DND-41 (cell line): ENCODE data around the gene ZBTB3.

Experiments
- ATAC-seq: fragments of 200-7000 bp; cut with Tn5 transposase; 3 replicates; pipeline ENCODE4 v1.9.1; 2021; ENCODE audit warnings: low read depth; ENCODE audit not compliant: insufficient read depth
- DNase-seq: peaks from one replicate; pipeline ENCODE4 v3.0.0-alpha.2; 2020
- H2AFZ ChIP-seq: 2 replicates; pipeline ENCODE4 v1.6.0; 2012; ENCODE audit warnings: low read depth, low read length
- H3K27ac ChIP-seq: 2 replicates; pipeline ENCODE4 v1.5.1; 2012; ENCODE audit warnings: low read length, inconsistent platforms
- H3K27me3 ChIP-seq: fragments of 200-600 bp; sonication (generic); 2 replicates; pipeline ENCODE4 v1.6.0; 2012; ENCODE audit warnings: low read length, mild to moderate bottlenecking, inconsistent platforms; ENCODE audit not compliant: insufficient read depth, poor library complexity
- H3K36me3 ChIP-seq: 2 replicates; pipeline ENCODE4 v1.5.1; 2012; ENCODE audit warnings: low read length, inconsistent platforms; ENCODE audit not compliant: insufficient read depth
- H3K4me1 ChIP-seq: 2 replicates; pipeline ENCODE4 v1.5.1; 2012; ENCODE audit warnings: mild to moderate bottlenecking, low read length; ENCODE audit not compliant: insufficient read depth
- H3K4me2 ChIP-seq: 2 replicates; pipeline ENCODE4 v1.6.0; 2012; ENCODE audit warnings: mild to moderate bottlenecking, moderate library complexity, low read length, inconsistent platforms; ENCODE audit not compliant: insufficient read depth
- H3K4me3 ChIP-seq, 2 experiments: fragments of 200-600 bp in 1 of 2; shearing (Covaris generic) in 1 of 2; 2 replicates each; pipeline ENCODE4 v1.5.1; 2012 to 2016; ENCODE audit warnings: inconsistent platforms in 2 of 2, low read length in 2 of 2, mild to moderate bottlenecking in 2 of 2, low read depth in 1 of 2, moderate library complexity in 1 of 2
- H3K79me2 ChIP-seq: 2 replicates; pipeline ENCODE4 v1.6.0; 2012; ENCODE audit warnings: low read length, inconsistent platforms; ENCODE audit not compliant: insufficient read depth
- H3K9ac ChIP-seq: 2 replicates; pipeline ENCODE4 v1.6.0; 2012; ENCODE audit warnings: low read depth, mild to moderate bottlenecking, inconsistent platforms, low read length, moderate library complexity
- H3K9me3 ChIP-seq: 2 replicates; pipeline ENCODE4 v1.5.1; 2012; ENCODE audit warnings: low read length, moderate library complexity, mild to moderate bottlenecking, inconsistent platforms; ENCODE audit not compliant: insufficient read depth, severe bottlenecking
- H4K20me1 ChIP-seq: 2 replicates; pipeline ENCODE4 v1.6.0; 2012; ENCODE audit warnings: low read length; ENCODE audit not compliant: insufficient read depth
- EZH2 ChIP-seq: IDR thresholded peaks from 3 replicates; pipeline ENCODE4 v1.6.1; 2012; ENCODE audit warnings: borderline replicate concordance, low read depth, mild to moderate bottlenecking, moderate library complexity, low read length, inconsistent platforms; ENCODE audit not compliant: severe bottlenecking
- TF ChIP-seq, protein P1 (sequence below): IDR thresholded peaks from 2 replicates; pipeline ENCODE4 v1.5.1; 2012; ENCODE audit warnings: borderline replicate concordance, low read length, moderate library complexity, mild to moderate bottlenecking; ENCODE audit not compliant: poor library complexity, severe bottlenecking; ENCODE audit errors: extremely low read depth

ZBTB3 gene

DNA sequence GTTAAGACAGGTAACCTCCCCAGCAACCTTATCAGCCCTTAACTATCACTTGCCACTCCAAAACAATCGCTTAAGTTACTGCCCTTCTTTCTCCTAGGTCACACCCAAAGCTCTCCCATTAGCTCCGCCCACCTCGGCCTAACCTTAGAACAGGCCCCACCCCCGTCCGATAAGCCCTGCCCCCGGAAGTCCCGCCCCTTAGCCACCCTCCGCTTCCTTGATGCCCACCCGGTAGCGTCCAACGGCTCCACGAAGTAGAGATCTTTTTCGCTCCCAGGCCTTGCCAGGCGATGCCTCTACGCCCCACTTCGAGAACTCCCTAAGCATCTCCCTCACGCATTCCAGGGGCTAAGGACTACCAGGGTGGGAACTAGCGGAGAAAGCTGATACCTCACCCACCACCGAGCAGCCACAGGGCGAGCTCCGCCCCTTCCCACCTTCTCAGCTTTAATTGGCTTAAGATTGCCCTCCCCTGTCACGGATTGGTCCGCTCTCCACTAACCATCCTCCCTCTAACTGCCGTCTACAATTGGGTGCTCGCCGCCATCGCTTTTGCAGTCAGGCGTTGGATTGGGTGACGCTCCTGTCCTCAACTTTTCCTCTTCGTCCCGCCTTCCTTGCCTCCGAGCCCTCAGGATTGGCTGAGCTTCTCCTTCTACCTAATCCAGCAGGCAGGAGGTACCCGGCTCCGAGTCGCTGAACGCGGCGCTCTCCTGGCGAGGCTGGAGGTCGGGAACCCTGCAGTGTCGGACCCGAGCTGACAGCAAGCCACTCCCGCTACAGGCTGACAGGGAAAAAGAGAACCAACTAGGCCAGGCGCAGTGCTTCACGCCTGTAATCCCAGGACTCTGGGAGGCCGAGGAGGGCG lies at the start of gene ZBTB3:
Gene ZBTB3 (minus strand): TSS at position 425 of the 868 bp plus-strand sequence. CDS start 496 bp downstream, outside the sequence.
- ATAC-seq (peak; percentile 98), DNase-seq (peak; percentile 99)
- H3K4me2 ChIP-seq: peak within 1 kb of the TSS; percentile 66
- H3K79me2 ChIP-seq: peaks cover 23% of the 10 kb centered on the region
- peak within 1 kb of the TSS; percentile 33 to 65; a peak in 3 of 4 replicates for H3K4me3 ChIP-seq
- TF ChIP-seq EZH2: no peak
- TF ChIP-seq, protein P1, sequence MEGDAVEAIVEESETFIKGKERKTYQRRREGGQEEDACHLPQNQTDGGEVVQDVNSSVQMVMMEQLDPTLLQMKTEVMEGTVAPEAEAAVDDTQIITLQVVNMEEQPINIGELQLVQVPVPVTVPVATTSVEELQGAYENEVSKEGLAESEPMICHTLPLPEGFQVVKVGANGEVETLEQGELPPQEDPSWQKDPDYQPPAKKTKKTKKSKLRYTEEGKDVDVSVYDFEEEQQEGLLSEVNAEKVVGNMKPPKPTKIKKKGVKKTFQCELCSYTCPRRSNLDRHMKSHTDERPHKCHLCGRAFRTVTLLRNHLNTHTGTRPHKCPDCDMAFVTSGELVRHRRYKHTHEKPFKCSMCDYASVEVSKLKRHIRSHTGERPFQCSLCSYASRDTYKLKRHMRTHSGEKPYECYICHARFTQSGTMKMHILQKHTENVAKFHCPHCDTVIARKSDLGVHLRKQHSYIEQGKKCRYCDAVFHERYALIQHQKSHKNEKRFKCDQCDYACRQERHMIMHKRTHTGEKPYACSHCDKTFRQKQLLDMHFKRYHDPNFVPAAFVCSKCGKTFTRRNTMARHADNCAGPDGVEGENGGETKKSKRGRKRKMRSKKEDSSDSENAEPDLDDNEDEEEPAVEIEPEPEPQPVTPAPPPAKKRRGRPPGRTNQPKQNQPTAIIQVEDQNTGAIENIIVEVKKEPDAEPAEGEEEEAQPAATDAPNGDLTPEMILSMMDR: no peak
- H3K27me3 ChIP-seq: no peaks in the 10 kb centered on the region
- no peaks in the 10 kb centered on the region for H3K9me3 ChIP-seq
- H3K9ac ChIP-seq: peak within 1 kb of the TSS; percentile 60
- peaks cover 28% of the 10 kb centered on the region for H3K4me1 ChIP-seq
- peaks cover 21% of the 10 kb centered on the region for H3K36me3 ChIP-seq
- H4K20me1 ChIP-seq: peaks cover 7% of the 10 kb centered on the region; the same call in 1 of the 2 replicates
- peak within 1 kb of the TSS; percentile 89 for H2AFZ ChIP-seq
- H3K27ac ChIP-seq: peak within 1 kb of the TSS; percentile 92

- no peaks in the 10 kb centered on the region for H3K9me3 ChIP-seq
- peaks cover 22% of the 10 kb centered on the region for H3K4me1 ChIP-seq
- H3K36me3 ChIP-seq: peaks cover 77% of the 10 kb centered on the region
- no peak overlapping the region for H3K4me3 ChIP-seq
- DNase-seq: no peak
- H3K4me2 ChIP-seq: no peak overlapping the region
- no peaks in the 10 kb centered on the region for H3K27me3 ChIP-seq
- no peak for ATAC-seq
- peaks cover 19% of the 10 kb centered on the region; the same call in 1 of the 2 replicates for H4K20me1 ChIP-seq
- H2AFZ ChIP-seq: no peak overlapping the region
- no peak for TF ChIP-seq EZH2
- TF ChIP-seq, protein P1: no peak
- H3K79me2 ChIP-seq: peaks cover 48% of the 10 kb centered on the region
- H3K9ac ChIP-seq: no peak overlapping the region
- H3K27ac ChIP-seq: no peak overlapping the region
Observed at GRCh38 chr11:62801071-62801470, 47.1 kb upstream of the ZBTB3 start.

- Histone ChIP-seq H3K9ac (no peak overlapping the region), H3K27ac (no peak overlapping the region), H3K4me3 (no peak overlapping the region), H2AFZ (no peak overlapping the region), H3K36me3 (peaks cover 93% of the 10 kb centered on the region), H3K9me3 (no peaks in the 10 kb centered on the region), H3K27me3 (no peaks in the 10 kb centered on the region), H3K4me2 (no peak overlapping the region), H3K4me1 (peaks cover 16% of the 10 kb centered on the region), H3K79me2 (peaks cover 43% of the 10 kb centered on the region), H4K20me1 (peaks cover 18% of the 10 kb centered on the region; the same call in 1 of the 2 replicates)
- no peak for TF ChIP-seq EZH2
- TF ChIP-seq, protein P1: no peak
- no peak for DNase-seq
- ATAC-seq: no peak
Observed at GRCh38 chr11:62799486-62799885, 45.5 kb upstream of the ZBTB3 start.
